ENCODE data around the gene CLMP. TPM values are rescaled to one million over a fixed set of nuclear protein-coding genes. Genes with fewer than 3 reads are reported as not detected.

Gene CLMP
- total and polyA plus RNA-seq, 4 experiments from 2014 or later: 0.41 to 0.97 (median 0.53) TPM

DNA sequence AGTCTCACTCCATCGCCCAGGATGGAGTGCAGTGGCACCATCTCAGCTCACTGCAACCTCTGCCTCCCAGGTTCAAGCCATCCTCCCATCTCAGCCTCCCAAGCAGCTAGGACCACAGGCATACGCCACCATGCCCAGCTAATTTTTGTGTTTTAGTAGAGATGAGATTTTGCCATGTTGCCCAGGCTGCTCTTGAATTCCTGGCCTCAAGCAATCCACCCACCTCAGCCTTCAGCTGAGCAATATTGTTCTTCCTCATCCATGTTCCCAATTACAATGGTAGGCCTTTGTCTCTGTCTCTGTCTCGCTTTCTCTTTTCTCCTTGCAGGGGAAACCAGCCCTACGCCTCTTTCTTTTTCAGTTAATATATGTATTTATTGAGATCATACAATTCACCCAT, 143.4 kb downstream of the CLMP start:
- no peak overlapping the region for H3K4me3 ChIP-seq (ENCODE audit: low read length in 2 of 2)
- intact Hi-C loops (cut with micrococcal nuclease): no loop called here
- peak overlapping the region in 2 of 7 donors; percentile 0 to 79 for H3K27ac Mint-ChIP-seq
- H3K27ac ChIP-seq (ENCODE audit: low read depth, low read length): no peak overlapping the region
- peaks cover 27% of the 10 kb centered on the region for H3K4me1 ChIP-seq (ENCODE audit: insufficient read depth, low read length)
- H3K36me3 ChIP-seq (ENCODE audit: insufficient read depth, low read length): peaks cover 24% of the 10 kb centered on the region
- peaks cover 0 to 4% (median 0%) of the 10 kb centered on the region in 8 donors for H3K9me3 Mint-ChIP-seq
- ChIA-PET POLR2A (ENCODE audit: partially characterized antibody) (interaction anchor here (14.4 to 23.4 kb wide), 2 partner anchors 17 to 33 kb away, joined by 424 to 891 read pairs; partner anchors contain the start of gene HSPA8), CTCF (ENCODE audit: partially characterized antibody) (interaction anchor here (1.8 to 16.8 kb wide), 5 partner anchors 9 to 55 kb away, joined by 6 to 414 read pairs (median 99); no protein-coding TSS in a partner anchor)
- no peaks in the 10 kb centered on the region for H3K27me3 Mint-ChIP-seq
- H3K4me1 Mint-ChIP-seq: peaks cover 20 to 34% (median 24%) of the 10 kb centered on the region in 4 donors
- H3K9me3 ChIP-seq (ENCODE audit: control insufficient read depth in 1 of 2, low read length in 2 of 2): no peaks in the 10 kb centered on the region
- no peak overlapping the region for H3K4me3 Mint-ChIP-seq
- peaks cover 21 to 30% of the 10 kb centered on the region in 2 donors for H3K36me3 Mint-ChIP-seq
- no peak for DNase-seq
- H3K27me3 ChIP-seq (ENCODE audit: insufficient read depth, low read length): no peaks in the 10 kb centered on the region

DNA sequence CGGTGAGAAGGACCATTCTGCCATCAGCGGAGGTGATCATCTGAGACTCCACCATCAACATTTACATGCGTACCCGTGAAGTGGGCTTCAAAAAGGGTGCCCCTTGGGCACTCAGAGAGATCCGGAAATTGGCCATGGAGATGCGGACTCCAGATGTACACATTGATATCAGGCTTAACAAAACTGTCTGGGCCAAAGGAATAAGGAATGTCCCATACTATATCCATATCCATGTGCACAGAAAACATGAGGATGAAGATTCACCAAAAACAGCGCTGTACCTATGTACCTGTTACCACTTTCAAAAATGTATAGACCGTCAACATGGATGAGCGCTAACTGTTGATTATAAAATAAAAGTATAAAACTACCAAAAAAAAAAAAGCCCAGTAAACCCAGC, 143.9 kb downstream of the CLMP start:
- H3K36me3 Mint-ChIP-seq: peaks cover 16 to 25% of the 10 kb centered on the region in 2 donors
- ChIA-PET CTCF (ENCODE audit: partially characterized antibody) (interaction anchor here (1.8 to 16.8 kb wide), 2 partner anchors 9 to 55 kb away, joined by 6 to 414 read pairs; no protein-coding TSS in a partner anchor), POLR2A (ENCODE audit: partially characterized antibody) (interaction anchor here (14.4 kb wide), 1 partner anchor 17 kb away, joined by 424 read pairs; the partner anchor contains the start of gene HSPA8)
- Histone ChIP-seq H3K36me3 (ENCODE audit: insufficient read depth, low read length) (peaks cover 19% of the 10 kb centered on the region), H3K27me3 (ENCODE audit: insufficient read depth, low read length) (no peaks in the 10 kb centered on the region), H3K4me3 (ENCODE audit: low read length in 2 of 2) (no peak overlapping the region), H3K4me1 (ENCODE audit: insufficient read depth, low read length) (peaks cover 22% of the 10 kb centered on the region), H3K27ac (ENCODE audit: low read depth, low read length) (no peak overlapping the region), H3K9me3 (ENCODE audit: control insufficient read depth in 1 of 2, low read length in 2 of 2) (no peaks in the 10 kb centered on the region)
- H3K9me3 Mint-ChIP-seq: peaks cover 0 to 4% (median 0%) of the 10 kb centered on the region in 8 donors
- peak overlapping the region in 1 of 7 donors; percentile 0 for H3K27ac Mint-ChIP-seq
- H3K4me3 Mint-ChIP-seq: no peak overlapping the region
- H3K27me3 Mint-ChIP-seq: no peaks in the 10 kb centered on the region
- intact Hi-C loops (cut with micrococcal nuclease): no loop called here
- H3K4me1 Mint-ChIP-seq: peaks cover 15 to 29% (median 19%) of the 10 kb centered on the region in 4 donors
- no peak for DNase-seq

DNA sequence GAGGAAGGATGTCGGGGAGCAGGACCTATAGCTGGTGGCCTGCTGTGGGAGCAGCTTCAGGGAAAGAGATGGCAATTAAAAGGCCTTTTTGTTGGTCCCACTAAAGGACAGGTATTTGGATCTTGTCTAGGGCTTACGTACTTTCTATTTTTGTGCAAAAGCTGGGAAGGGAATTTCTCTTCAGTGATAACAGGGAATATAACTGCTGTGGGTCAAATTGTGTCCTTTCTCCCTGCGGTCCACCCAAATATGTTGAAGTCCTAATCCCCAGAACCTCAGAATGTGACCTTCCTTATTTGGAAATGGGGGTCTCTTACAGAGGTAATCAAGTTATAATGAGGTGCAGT, 147.1 kb downstream of the CLMP start:
- Mint-ChIP-seq H3K27ac (no peak overlapping the region), H3K36me3 (peaks cover 0 to 1% of the 10 kb centered on the region in 2 donors), H3K4me3 (no peak overlapping the region), H3K27me3 (no peaks in the 10 kb centered on the region), H3K4me1 (no peaks in the 10 kb centered on the region), H3K9me3 (peaks cover 0 to 1% (median 0%) of the 10 kb centered on the region in 8 donors)
- no peak overlapping the region for H3K27ac ChIP-seq (ENCODE audit: low read depth, low read length)
- CTCF ChIA-PET (ENCODE audit: partially characterized antibody): interaction anchor here (1.1 to 4.9 kb wide), 8 partner anchors 10 to 267 kb away, joined by 3 to 41 read pairs (median 4); no protein-coding TSS in a partner anchor
- H3K4me1 ChIP-seq (ENCODE audit: insufficient read depth, low read length): no peaks in the 10 kb centered on the region
- no peak for DNase-seq
- no peak overlapping the region for H3K4me3 ChIP-seq (ENCODE audit: low read length in 2 of 2)
- H3K36me3 ChIP-seq (ENCODE audit: insufficient read depth, low read length): no peaks in the 10 kb centered on the region
- no peaks in the 10 kb centered on the region for H3K27me3 ChIP-seq (ENCODE audit: insufficient read depth, low read length)
- H3K9me3 ChIP-seq (ENCODE audit: control insufficient read depth in 1 of 2, low read length in 2 of 2): no peaks in the 10 kb centered on the region
- POLR2A ChIA-PET (ENCODE audit: partially characterized antibody): interaction anchor here (0.6 to 3.4 kb wide), 3 partner anchors 9 to 24 kb away, joined by 3 to 19 read pairs (median 9); partner anchors contain the start of gene HSPA8
- intact Hi-C loops (cut with micrococcal nuclease): no loop called here

- Mint-ChIP-seq H3K4me3 (no peak overlapping the region), H3K36me3 (peaks cover 0 to under 1% of the 10 kb centered on the region in 2 donors), H3K4me1 (no peaks in the 10 kb centered on the region), H3K27ac (no peak overlapping the region), H3K9me3 (peaks cover 0 to 1% (median 0%) of the 10 kb centered on the region in 8 donors), H3K27me3 (no peaks in the 10 kb centered on the region)
- H3K4me3 ChIP-seq (ENCODE audit: low read length in 2 of 2): no peak overlapping the region
- ChIA-PET POLR2A (ENCODE audit: partially characterized antibody) (interaction anchor here (0.6 to 3.4 kb wide), 4 partner anchors 10 to 24 kb away, joined by 3 to 19 read pairs (median 8); partner anchors contain the start of gene HSPA8), CTCF (ENCODE audit: partially characterized antibody) (interaction anchor here (0.6 to 4.9 kb wide), 9 partner anchors 9 to 266 kb away, joined by 3 to 41 read pairs (median 4); no protein-coding TSS in a partner anchor)
- no peaks in the 10 kb centered on the region for H3K27me3 ChIP-seq (ENCODE audit: insufficient read depth, low read length)
- no peaks in the 10 kb centered on the region for H3K36me3 ChIP-seq (ENCODE audit: insufficient read depth, low read length)
- no peak for DNase-seq
- H3K4me1 ChIP-seq (ENCODE audit: insufficient read depth, low read length): no peaks in the 10 kb centered on the region
- intact Hi-C loops (cut with micrococcal nuclease): no loop called here
- no peak overlapping the region for H3K27ac ChIP-seq (ENCODE audit: low read depth, low read length)
- H3K9me3 ChIP-seq (ENCODE audit: control insufficient read depth in 1 of 2, low read length in 2 of 2): no peaks in the 10 kb centered on the region
Measured at GRCh38 chr11:123047266-123047946, 147.6 kb downstream of the CLMP start.

DNA sequence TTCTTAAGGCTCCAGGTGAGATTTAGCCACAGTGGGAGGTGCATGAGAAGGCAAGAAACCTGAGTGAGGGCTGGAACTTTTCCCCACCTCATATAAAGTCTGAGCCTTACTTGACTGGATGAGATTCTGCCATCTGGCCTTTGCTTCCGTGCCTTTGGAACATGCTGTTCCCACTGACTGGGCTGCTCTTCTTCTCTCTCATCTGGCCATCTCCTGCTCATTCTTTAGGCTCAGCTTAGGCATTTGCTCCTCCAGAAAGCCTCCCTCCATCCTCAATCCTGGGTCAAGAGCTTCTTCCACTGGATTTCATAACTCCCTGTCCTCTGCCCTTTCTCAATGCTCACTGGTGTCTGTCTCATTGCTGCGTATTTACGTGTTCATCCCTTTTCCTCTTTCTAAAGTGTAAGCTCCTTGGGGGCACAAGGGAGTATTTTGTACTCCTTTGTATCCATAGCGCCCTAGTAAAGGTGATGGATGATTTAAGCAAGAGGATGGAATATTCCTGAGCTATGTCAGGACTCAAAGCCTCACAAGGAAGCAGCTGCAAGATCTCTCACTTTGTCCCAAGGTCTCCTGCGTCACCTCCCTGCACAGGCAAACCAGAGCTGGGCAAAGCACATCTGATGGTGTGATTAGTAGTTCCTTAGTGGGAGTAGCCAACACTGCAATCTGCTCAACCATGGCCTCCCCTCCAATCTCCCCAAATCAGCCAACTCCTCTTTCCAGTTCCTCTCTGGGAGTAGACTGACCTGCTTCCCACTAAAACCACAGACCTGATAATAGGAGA, 148.4 kb downstream of the CLMP start:
- Mint-ChIP-seq H3K4me1 (no peaks in the 10 kb centered on the region), H3K27ac (peak overlapping the region in 1 of 7 donors; percentile 19), H3K4me3 (no peak overlapping the region), H3K36me3 (no peaks in the 10 kb centered on the region), H3K9me3 (peaks cover 0 to 1% (median 0%) of the 10 kb centered on the region in 8 donors), H3K27me3 (no peaks in the 10 kb centered on the region)
- Histone ChIP-seq H3K27ac (ENCODE audit: low read depth, low read length) (no peak overlapping the region), H3K27me3 (ENCODE audit: insufficient read depth, low read length) (no peaks in the 10 kb centered on the region), H3K36me3 (ENCODE audit: insufficient read depth, low read length) (no peaks in the 10 kb centered on the region), H3K4me3 (ENCODE audit: low read length in 2 of 2) (no peak overlapping the region), H3K9me3 (ENCODE audit: control insufficient read depth in 1 of 2, low read length in 2 of 2) (no peaks in the 10 kb centered on the region), H3K4me1 (ENCODE audit: insufficient read depth, low read length) (no peaks in the 10 kb centered on the region)
- intact Hi-C loops (cut with micrococcal nuclease): no loop called here
- POLR2A ChIA-PET (ENCODE audit: partially characterized antibody): interaction anchor here (0.8 to 3.4 kb wide), 4 partner anchors 7 to 16 kb away, joined by 3 to 19 read pairs (median 8); partner anchors contain the start of gene HSPA8
- CTCF ChIA-PET (ENCODE audit: partially characterized antibody): interaction anchor here (0.6 to 4.9 kb wide), 12 partner anchors 8 to 214 kb away, joined by 3 to 41 read pairs (median 4); no protein-coding TSS in a partner anchor
- no peak for DNase-seq

- POLR2A ChIA-PET (ENCODE audit: partially characterized antibody): no interaction called here
- CTCF ChIA-PET (ENCODE audit: partially characterized antibody): interaction anchor here (1.0 to 4.9 kb wide), 6 partner anchors 9 to 58 kb away, joined by 3 to 41 read pairs (median 9); no protein-coding TSS in a partner anchor
- H3K4me1 Mint-ChIP-seq: no peaks in the 10 kb centered on the region
Measured at GRCh38 chr11:123045101-123045500, 149.9 kb downstream of the CLMP start.

DNA sequence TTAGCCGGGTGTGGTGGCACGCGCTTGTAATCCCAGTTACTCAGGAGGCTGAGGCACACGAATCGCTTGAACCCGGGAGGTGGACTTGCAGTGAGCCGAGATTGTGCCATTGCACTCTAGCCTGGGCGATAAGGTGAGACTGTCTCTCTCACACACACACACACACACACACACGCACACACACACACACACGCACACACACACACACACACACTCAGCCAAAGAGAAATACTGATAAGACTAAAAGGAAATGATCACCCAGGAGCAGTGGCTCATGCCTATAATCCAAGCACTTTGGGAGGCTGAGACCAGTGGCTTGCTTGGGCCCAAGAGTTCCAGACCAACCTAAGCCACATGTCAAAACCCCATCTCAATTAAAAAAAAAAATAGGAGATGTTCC, 153.9 kb downstream of the CLMP start:
- CTCF ChIA-PET (ENCODE audit: partially characterized antibody): no interaction called here
- POLR2A ChIA-PET (ENCODE audit: partially characterized antibody): no interaction called here
- intact Hi-C loops (cut with micrococcal nuclease): no loop called here

More at GRCh38 chr11:123045101-123045500, 149.9 kb downstream of the CLMP start:
- Histone ChIP-seq H3K36me3 (ENCODE audit: insufficient read depth, low read length) (no peaks in the 10 kb centered on the region), H3K27me3 (ENCODE audit: insufficient read depth, low read length) (no peaks in the 10 kb centered on the region), H3K4me3 (ENCODE audit: low read length in 2 of 2) (no peak overlapping the region), H3K27ac (ENCODE audit: low read depth, low read length) (no peak overlapping the region), H3K4me1 (ENCODE audit: insufficient read depth, low read length) (no peaks in the 10 kb centered on the region), H3K9me3 (ENCODE audit: control insufficient read depth in 1 of 2, low read length in 2 of 2) (no peaks in the 10 kb centered on the region)
- Mint-ChIP-seq H3K9me3 (no peaks in the 10 kb centered on the region), H3K27me3 (no peaks in the 10 kb centered on the region), H3K36me3 (no peaks in the 10 kb centered on the region), H3K27ac (peak overlapping the region in 1 of 7 donors; percentile 10), H3K4me3 (no peak overlapping the region)
- DNase-seq: no peak
- intact Hi-C loops (cut with micrococcal nuclease): no loop called here

More for the DNA sequence above, 153.9 kb downstream of the CLMP start:
- no peak overlapping the region for H3K27ac ChIP-seq (ENCODE audit: low read depth, low read length)
- no peaks in the 10 kb centered on the region for H3K9me3 Mint-ChIP-seq
- no peak overlapping the region for H3K4me3 ChIP-seq (ENCODE audit: low read length in 2 of 2)
- DNase-seq: no peak
- H3K27me3 ChIP-seq (ENCODE audit: insufficient read depth, low read length): no peaks in the 10 kb centered on the region
- no peaks in the 10 kb centered on the region for H3K9me3 ChIP-seq (ENCODE audit: control insufficient read depth in 1 of 2, low read length in 2 of 2)
- no peaks in the 10 kb centered on the region for H3K4me1 ChIP-seq (ENCODE audit: insufficient read depth, low read length)
- no peaks in the 10 kb centered on the region for H3K27me3 Mint-ChIP-seq
- H3K4me3 Mint-ChIP-seq: no peak overlapping the region
- no peaks in the 10 kb centered on the region for H3K36me3 Mint-ChIP-seq
- H3K27ac Mint-ChIP-seq: no peak overlapping the region
- H3K36me3 ChIP-seq (ENCODE audit: insufficient read depth, low read length): no peaks in the 10 kb centered on the region
- H3K4me1 Mint-ChIP-seq: no peaks in the 10 kb centered on the region

All from CD4-positive, alpha-beta memory T cell (primary cell).